GM19099 (cell line): ENCODE measurements around the gene CCHCR1.

Experiments used
- POLR2A ChIP-seq: IDR thresholded peaks from 3 replicates; pipeline ENCODE4 v1.6.1; 2011; ENCODE audit warnings: low read depth; ENCODE audit not compliant: insufficient read length; ENCODE audit errors: extremely low read depth

Gene CCHCR1

DNA sequence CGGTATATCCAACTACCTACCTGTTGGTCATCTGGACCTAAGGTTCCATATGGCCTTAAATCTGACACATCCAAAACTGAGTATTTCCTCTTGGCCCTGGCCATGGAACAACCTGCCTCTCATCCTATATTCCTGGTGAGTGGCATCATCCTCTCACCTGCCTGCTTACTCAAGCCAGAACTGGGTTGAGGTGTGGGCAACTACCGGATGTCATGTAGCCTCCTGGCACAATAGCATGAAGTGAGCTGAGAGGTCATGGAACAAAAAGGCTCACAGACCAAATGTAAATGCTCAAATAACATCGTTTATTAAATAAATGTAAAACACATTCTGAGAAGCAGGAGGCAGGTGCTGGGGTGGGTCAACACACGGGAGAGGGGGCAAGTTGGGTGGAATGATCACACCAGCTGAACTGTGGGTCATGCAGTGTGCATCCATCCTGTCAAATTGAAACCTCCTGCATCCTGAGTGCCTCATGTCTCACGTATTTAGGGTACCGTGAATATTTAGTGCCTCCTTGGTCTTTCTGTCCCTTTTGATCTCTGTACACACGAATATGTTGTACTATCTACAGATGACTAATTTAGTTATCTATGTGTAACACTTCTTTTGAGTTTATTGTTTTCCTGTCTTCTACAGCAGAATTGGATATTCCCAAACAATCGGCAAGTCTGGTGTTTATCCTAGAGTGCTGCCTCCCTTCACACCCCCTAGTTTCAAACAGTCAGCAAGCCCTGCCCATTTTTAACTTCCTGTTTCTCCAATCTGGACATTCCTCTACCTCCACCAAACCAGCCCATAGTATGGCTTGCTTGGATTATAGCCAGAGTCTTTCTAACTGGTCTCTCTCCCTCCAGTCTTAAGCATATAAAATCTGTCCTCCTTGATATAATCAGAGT is 20.8 kb upstream of the CCHCR1 start:
- TF ChIP-seq POLR2A, result no peak

DNA sequence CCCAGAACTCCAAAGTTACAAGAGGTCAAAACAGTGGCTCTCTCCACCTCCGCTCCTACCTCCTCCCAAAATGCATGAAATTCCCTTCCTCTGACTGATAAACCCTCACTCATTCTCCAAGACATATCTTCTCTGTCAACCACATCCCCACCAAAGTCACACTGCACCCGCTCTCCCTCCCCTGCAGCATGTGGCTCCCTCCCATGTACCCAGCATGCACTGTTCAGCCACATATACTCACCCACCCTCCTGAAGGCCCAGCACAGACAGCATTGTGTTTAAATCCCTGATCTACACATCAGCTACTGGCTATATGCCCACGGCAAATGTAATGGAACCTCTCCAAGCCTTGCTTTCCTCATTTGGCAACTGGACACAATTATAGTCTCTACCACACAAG is 18.4 kb upstream of the CCHCR1 start:
- no peak for TF ChIP-seq POLR2A

DNA sequence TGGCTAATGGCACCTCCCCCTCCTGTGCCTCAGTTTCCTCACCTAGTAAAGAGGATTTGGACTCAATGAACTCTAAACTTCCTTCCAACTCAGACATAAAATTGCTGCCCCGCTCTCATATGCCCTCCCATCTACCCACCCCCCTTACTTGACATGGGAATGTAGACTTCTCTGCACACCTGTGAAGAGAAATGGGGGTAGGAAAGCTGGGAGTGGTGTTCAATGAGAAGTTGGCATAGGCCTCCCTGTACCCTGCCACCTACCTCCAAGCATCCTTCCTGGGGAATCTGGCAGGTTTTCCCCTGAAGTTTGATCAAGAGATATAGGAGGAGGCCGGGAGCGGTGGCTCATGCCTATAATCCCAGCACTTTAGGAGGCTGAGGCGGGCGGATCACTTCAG is 16.8 kb upstream of the CCHCR1 start:
- no peak for TF ChIP-seq POLR2A

DNA sequence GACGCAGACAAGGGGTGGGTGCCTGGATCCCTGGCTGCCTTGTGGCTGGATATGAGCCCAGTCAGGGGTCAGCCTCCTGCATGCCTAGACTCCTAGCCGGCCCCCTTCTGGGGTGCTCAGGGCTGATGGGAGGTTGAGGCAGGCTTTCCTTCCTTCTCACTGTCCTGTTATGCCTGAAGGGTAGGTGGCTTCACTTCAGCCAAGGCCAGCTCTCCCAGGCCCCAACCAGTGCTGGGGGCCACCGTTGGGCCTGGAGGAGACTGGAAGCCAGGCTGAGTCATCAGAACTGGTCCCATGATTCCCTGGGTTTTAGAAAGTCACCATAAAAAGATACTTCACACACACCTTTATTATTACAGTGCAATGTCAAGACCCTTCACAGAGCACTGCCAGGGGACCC is 15.8 kb upstream of the CCHCR1 start:
- no peak for TF ChIP-seq POLR2A

DNA sequence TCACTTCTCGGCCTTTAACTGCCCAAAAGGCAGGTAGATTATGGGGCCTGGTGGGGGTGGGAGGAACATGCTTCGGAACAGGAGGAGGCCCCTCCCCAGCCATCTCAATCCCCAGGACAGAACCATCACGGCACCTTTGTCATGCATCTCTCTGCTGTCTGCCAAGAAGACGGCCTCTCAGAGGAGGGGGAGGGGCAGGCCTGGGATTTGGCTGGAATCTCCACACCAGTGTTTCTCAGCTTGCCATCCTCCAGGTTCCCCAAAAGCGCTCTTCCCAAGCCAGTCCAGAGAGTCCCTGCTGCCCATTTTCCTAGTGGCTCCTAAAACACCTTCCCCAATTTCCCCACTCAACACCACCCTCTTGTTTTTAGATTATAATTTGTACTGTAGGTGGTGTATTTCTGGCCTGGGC is 15.4 kb upstream of the CCHCR1 start:
- no peak for TF ChIP-seq POLR2A

DNA sequence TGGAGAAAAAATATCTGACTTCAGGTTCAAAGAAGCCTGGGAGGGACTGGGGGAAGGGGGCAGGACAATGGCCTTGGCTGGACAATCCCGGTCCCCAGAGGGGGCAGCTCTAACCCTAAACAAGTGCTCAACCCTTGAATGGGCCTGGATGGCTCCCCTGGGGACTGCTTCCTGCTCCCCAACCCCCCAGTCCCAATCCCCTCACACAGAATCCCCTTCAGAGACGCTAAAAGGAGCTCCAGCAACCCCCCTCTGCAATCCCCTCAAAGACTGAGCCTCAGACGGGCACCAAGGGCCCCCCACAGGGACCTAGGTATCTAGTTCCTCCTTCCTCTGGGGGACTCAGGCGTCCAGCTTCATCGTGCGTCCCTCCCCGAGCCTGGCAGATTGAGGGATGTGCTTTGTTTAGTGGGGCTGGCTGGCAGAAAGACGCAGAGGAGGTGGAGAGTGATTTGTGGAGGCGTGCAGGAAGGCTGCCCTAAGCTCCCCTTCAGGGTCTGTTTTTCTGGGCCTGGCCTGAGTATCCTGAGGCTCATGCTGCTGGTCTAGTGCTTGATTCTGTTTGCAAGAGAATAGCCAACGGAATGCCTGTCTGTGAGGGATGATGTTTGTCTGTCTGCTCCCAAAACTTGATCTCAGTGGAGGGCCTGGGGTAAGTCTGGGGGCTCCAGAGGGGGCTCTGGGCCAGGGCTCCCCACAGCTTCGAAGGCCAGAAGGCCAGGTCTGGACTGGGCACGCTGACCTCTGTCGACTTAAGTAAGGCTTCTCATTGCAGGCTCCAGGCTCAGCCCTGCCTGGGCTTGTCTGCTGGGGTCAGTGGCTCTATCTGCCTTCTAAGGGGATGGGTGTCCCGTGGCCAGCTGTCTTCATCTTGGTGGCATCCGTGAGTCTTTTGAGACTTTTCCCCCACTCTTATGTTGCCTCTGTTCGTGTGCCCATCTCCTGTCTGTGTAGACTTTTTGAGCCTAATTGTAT is 14.6 kb upstream of the CCHCR1 start:
- no peak for TF ChIP-seq POLR2A

DNA sequence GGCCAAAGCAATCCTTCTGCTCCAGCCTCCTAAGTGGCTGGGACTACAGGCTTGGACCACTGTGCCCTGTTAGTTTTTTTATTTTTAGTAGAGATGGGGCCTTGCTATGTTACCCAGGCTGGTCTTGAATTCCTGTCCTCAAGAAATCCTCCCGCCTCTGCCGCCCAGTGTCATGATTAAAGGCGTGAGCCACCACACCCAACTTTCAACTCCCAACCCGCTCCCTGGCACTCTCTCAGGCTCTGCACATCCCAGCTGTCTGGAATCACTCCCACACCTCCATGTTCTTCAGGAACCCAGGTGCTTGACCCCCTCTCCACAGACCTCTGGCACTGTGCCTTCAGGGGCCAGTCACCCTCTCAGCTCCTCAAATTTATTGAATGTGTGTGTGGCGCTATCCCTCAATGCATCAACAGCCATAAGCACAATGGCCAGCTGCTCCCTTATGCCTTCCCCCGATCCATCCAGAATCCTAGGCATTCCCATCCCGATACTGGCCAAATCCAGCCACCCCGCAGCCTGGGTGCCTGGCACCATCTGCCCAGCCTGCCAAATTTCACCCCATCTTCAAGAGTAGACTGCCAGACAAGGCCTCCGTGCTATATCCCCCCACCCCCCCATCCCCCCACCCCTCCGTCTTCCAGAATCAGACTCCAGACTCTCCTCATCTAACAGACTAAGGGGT is 13.5 kb upstream of the CCHCR1 start:
- no peak for TF ChIP-seq POLR2A

DNA sequence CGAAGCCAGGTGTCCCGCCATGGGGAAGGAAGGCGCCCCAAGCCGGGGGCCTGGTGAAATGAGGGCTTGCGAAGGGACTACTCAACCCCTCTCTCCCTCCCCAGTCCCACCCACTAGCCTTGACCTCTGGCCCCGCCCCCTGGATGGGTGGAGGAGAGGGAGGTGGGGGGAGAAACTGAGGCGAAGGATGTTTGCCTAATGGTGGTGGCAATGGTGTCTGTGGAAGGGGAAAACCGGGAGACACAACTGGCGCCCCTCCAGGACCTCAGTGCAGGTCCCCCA is 12.9 kb upstream of the CCHCR1 start, which contains the start of gene POU5F1:
TSS of gene POU5F1 (minus strand) at position 83 of the 282 bp plus-strand sequence. CDS start at position 21, 62 bp downstream.
- no peak for TF ChIP-seq POLR2A

DNA sequence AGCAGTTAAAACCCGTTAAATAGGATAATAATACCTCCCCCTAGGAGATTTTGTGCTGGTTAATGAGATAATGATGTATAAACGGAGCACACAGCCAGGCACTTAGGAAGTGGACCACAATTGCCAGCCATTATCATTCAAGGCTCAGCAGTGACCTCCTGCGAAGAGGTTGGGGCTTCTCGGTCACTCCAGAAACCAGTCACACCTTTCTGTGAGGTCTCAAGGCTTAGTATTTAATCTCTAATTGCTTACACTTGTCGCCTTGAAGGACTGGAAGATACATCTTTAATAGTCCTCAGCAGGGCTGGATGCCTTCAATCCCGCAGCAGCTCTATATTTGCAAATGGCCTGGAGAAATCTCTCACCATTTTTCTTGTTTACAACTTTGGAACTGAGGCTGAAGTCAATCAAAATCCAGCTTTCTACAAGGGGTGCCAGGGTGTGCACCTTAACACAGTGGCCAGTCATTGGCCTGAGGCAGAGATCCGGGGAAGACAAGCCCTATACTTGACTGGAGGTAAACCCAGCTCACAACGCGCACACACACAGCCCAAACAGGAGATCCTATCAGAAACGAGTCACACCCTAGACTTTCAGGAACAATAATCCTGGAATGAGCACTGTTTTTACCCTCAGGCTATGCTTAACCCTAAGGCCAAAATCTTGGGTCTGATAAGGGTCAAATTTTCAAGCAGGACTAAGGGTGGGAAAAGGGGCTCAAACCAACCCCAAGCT is 11.7 kb upstream of the CCHCR1 start:
- no peak for TF ChIP-seq POLR2A

DNA sequence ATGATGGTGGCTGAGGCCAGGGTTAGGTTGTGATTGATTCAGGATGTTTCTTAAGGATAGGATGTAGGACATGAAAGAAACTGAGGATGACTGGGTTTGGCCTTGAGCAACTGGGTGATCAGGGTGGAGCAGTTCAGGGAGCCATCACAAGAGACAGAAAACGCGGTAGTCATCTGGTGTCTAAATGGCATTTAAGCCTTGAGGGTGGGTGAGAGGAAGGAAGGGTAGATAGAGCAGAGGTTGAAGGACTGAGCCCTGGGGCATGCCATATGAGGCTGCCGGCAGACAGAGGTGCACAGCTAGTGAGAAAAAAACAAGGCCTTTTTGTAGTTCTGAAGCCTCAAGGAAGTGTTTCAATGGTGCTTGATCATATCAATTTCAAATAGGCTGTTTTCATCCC is 11.0 kb upstream of the CCHCR1 start:
- no peak for TF ChIP-seq POLR2A

DNA sequence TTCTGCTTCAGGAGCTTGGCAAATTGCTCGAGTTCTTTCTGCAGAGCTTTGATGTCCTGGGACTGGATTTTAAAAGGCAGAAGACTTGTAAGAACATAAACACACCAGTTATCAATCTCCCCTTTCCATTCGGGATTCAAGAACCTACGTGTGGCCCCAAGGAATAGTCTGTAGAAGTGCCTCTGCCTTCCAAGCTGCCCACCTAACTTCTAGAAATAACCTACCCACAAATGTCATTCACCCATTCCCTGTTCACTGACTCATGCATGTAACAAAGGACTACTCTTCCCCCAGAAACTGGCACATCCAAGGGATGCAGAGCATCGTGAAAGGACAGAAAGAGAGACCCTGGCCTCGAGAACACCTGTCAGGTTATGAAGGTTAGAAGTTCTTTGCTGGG is 8.4 kb upstream of the CCHCR1 start:
- TF ChIP-seq POLR2A, result no peak

DNA sequence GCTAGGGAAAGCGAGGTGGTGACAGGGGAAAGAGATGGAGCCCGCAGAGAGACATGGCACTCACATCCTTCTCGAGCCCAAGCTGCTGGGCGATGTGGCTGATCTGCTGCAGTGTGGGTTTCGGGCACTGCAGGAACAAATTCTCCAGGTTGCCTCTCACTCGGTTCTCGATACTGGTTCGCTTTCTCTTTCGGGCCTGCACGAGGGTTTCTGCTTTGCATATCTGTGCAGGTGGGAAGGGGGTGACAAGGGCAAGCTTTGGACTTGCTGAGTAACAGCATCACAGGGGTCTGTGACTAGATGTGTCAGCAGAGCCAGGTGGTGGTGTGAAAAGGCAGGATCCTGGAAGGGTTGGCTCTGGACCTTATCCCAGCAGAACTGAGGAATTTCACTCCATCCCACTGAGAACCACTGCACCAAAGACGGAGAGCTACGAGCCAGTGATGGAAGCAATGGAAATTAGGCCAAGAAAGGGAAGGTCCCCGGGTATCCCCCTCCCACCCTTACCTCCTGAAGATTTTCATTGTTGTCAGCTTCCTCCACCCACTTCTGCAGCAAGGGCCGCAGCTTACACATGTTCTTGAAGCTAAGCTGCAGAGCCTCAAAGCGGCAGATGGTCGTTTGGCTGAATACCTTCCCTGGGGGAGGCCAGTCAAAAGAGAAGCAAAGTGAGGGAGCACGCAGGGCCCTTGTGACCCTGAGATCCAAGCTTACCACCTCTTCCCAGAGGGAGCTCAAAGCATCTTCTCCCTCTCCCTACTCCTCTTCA is 7.6 kb upstream of the CCHCR1 start:
- peak; percentile 64 for TF ChIP-seq POLR2A

DNA sequence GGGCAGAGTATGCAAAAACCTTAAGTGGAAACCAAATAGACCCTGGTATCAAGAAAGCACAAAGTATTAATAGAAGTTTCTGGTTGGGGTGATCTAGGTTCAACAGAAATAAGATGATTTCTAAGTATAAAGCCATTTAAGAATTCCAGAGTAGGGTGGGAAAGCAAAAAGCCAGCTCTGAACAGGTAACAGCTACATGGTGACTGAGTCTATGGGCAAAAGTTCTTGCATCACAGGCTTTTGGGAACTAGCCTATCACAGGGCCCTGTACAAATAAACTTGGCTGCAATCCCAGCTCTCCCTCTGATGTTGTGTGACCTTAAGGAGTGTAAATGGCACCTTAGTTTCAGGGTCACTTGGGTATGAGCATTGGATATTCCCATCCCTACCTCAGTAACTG is 6.3 kb upstream of the CCHCR1 start:
- no peak for TF ChIP-seq POLR2A
